SW480 (cell line): ENCODE measurements around the gene PANX3.
"Not testable (repeated sequence)": the region's sequence is repeated elsewhere in the genome, so short reads cannot be mapped to it uniquely, and the experiment has no call there.

ENCODE experiments used
- DNase-seq: peaks from one replicate; pipeline ENCODE4 v3.0.0-alpha.2; 2016; ENCODE audit warnings: low spot score

The PANX3 gene, protein sequence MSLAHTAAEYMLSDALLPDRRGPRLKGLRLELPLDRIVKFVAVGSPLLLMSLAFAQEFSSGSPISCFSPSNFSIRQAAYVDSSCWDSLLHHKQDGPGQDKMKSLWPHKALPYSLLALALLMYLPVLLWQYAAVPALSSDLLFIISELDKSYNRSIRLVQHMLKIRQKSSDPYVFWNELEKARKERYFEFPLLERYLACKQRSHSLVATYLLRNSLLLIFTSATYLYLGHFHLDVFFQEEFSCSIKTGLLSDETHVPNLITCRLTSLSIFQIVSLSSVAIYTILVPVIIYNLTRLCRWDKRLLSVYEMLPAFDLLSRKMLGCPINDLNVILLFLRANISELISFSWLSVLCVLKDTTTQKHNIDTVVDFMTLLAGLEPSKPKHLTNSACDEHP

DNA sequence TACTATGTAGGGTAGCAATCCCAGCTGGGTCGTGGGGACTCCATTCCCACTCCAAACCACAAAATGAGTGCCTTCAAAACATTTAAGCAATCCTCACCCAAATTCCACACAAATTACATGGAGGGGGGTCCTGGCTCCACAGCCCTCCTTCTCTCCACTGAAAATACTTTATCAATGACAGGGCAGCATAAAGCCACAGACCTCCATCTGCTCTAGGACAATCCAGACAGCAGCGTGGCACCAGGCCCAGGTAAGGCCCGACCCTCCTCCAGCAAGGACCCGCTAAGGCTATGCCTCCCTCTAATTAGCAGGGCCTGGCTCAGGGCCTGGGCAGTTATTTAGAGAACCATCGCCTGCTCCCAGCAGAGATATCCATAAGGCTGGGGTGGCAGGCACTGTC is at the start of gene PANX3:
Gene PANX3, plus strand, starts transcription at position 365 of the 400 bp plus-strand sequence. CDS start 129 bp downstream, outside the sequence.
- DNase-seq: no peak

DNA sequence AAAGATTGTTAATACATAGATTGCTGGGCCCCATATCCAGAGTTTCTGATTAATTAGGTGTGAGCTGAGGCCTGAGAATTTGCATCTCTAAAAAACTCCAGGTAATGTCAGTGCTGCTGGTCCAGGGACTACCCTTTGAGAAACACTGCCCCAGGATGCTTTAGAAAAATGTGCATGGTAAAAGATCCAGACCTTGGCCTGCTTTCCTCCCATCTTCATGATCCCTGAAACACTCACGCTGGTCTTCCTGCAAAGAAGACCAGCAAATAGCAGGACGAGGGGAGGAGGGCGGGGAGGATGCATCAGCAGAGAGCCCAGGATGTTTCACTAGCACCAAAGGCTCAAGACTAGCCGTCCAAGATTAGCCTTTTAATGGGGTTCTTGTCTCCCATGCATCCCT is 41.5 kb upstream of the PANX3 start, which contains the start of gene OR8A1:
Gene OR8A1, plus strand, starts transcription at position 301 of the 400 bp plus-strand sequence. CDS start 123 bp downstream, outside the sequence.
- no peak for DNase-seq

DNA sequence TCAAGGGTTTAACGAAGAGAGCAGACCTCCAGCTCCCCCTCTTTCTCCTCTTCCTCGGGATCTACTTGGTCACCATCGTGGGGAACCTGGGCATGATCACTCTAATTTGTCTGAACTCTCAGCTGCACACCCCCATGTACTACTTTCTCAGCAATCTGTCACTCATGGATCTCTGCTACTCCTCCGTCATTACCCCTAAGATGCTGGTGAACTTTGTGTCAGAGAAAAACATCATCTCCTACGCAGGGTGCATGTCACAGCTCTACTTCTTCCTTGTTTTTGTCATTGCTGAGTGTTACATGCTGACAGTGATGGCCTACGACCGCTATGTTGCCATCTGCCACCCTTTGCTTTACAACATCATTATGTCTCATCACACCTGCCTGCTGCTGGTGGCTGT is 41.1 kb upstream of the PANX3 start:
- DNase-seq: no peak

DNA sequence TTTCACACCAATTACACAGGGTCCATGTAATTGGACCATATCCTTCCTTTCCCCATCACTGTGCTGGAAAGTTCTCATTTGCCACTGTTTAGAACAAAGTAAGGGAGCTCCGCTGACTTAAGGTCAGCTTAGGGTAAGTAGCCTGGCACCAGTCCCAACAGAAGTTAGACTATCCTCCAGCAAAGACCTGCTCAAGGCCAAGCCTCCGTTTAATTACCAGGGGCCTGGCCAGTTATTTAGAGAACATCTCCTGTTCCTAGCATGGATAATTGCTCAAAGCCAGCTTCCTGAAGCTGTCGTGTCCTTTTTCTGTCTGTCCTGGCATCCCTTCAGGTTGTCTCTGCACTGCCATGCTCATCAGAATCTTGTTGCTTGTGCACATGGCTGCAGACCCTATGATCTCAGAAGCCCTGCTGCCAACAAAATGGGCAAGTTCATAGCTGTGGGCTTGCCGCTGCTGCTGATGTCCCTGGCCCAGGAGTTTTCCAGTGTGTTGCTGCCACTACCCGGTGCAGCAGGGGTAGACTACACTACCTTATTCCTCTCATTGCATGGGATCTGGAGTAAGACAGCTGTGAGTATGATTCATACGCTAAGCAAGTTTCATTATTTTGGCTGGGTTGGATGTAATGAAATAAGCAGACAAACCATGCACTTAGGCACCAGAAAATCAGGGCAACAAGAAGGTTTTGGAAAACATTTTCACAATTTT is 33.4 kb upstream of the PANX3 start:
- no peak for DNase-seq

DNA sequence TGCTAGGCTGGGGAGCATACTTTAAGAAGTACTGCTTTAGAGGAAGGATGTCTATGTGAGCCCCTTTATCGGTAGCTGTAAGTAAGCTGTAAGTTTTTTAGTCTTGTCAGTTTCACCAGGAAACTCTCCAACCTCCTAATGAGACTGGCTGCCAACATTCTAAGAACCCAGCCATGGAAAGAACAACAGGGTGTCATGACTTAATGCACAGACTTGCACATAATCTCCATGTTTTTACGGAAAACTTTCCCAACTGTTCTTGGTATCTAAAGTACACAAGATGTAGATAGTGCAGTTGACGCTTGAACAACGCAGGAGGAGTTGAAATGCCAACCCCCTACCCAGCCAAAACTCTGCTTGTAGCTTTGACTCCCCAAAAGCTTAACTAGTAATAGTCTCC is 32.5 kb upstream of the PANX3 start:
- no peak for DNase-seq

DNA sequence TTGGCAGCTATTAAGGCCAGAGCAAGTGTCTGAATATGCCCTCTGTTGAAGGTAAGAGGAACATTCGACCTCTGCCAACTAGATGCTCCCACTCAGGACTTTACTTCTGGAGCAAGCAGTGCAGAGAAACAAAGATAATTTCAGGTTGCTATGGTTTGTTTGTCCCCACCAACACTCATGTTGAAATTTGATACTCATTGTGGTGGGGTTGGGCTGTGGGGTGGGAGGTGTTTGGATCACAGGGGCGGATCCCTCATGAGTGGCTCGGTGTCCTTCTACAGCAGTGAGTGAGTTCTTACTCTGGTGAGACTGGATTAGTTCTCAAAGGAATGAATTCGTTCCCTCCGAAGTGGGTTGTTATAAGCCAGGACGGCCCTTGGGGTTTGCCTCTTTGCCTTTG is 29.4 kb upstream of the PANX3 start:
- peak; percentile 20 for DNase-seq

DNA sequence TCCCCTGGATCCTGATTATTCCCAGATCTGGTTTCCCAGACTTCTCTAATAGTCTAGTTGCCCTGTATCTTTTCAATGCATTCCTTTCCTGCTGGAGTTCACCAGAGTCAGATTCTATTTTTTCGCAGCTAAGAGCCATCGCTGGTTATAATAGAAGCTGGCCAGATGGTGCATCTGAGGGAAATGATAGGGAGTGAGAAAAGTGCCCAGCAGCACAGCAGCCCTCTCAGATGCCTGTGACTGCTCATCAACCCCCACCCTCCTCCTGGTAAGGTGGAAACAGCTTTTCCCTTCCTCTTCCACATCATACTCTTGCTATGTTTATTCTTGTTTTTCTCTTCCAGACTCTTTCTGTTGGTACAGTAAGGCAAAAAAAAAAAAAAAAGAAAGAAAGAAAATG is 28.7 kb upstream of the PANX3 start:
- no peak for DNase-seq

DNA sequence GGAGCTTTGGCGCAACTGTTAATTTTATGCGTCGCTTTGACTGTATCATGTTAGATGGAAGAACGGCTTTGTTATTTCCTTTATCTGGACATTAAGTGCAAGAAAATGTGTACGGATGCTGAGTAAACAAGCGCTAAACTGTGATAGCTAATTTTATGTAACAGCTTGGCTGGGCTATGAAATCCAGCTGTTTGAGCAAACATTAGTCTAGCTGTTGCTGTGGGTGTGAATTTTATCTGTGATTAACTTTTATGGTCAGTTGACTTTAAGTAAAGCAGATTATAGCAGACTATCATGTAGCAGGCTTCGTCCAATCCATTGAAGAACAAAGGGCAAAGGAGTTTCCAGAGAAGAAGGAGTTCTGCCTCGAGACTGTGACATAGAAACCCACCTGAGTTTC is 27.4 kb upstream of the PANX3 start:
- DNase-seq: no peak

DNA sequence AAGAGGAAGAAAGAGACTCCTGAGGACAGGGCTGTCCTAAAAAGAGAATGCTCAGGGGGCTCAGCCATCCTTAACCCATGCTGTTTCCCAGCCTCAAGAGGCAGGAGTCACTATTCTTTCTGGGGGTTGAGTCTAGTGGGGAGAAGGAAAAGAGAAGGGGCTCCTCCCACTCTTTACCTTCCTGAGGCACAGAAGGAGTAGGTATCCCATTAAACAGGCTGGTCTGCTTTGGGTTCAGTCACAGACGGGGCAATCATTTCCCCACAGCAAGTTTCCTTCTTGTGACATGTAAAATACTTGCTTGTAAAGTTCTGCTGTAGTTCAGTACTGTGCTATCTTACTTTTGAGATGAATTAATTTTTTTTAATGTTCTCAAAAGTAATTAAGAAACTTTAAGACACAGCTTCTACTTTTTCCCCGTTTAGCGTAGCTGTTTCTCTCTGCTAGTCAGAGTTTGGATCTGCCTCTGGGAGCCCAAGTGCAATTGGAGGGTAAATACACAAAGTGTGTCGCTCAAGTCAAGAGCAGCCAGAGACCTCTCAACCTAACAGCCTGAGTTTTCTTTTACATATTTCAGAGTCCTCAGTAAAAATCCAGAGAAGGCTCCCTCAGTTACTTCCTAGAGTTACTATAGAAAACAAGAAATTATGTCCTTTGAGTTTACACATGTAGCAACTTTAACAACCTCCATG is 26.4 kb upstream of the PANX3 start:
- DNase-seq: no peak

DNA sequence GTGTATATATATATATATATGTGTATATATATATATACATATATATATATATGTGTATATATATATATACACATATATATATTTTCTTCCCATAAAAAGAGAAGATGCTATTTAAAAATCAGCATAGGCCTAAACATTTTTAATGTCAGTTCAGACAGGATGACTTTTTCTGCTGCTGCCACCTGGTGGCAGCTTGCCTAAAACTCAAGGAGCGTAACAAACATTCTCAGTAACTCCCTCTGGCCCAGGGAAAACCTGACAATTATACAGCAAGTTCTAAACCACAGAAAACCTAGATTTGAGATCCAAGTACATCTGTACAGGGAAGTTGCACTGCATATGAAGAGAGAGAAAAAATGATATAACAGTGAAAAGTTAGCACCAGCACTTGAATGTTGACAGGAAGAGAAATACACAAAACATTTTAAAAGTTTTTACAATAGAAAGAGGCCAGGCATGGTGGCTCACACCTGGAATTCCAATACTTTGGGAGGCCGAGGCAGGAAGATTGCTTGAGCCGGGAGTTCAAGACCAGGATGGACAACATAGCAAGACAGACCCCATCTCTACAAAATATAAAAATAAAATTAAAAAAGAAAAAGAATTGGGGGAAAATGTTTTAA is 24.9 kb upstream of the PANX3 start:
- DNase-seq: peak; percentile 40

DNA sequence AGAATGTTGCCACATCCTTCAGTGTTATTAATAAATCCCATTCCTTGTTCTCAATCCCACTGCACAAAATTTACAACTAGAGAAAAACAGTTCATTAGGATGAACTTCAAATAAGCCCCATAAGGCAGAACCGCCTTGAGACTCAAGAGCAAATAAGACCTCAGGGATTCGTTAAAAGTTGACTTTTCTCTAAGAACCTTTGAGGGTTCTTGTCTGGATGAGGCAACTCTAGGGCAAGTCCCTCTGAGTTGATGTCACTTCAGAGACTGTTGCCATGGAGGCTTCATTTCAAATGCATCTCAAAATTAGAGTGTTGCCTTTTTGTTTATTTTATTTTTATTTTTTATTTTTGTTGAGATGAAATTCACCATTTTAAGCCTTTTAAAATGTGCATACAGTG is 19.8 kb upstream of the PANX3 start:
- no peak for DNase-seq

DNA sequence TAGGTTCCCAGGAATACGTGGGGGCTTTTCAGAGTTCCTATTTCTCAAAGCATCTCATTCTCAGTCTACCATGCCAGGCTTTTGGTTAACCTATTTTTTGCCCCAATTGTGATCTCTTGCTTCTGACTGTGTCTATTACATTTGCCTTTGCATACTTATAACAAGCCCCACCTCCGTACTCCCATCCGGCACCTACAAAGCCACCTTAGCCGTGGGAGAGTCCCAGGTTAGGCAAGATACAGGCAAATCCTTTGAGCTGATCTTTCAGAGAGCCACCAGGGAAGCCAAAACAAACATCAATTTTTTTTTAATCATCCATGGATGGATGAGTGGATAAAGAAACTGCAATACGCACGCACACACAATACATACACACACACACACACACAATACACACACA is 18.6 kb upstream of the PANX3 start:
- no peak for DNase-seq

DNA sequence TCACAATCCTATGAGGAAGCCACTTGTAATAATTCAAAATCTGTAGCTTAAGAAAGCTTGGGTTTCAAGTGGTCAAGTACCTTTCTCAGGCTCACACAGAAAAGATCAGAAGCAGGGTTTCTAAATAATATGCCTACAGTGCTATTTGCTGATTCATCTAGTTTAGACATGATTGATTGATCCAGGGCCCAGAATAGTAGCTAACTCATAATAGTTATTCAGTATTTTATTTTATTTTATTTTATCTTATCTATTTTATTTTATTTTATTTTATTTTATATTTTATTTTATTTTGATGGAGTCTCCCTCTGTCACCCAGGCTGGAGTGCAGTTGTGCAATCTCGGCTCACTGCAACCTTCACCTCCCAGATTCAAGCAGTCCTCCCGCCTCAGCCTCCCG is 15.9 kb upstream of the PANX3 start:
- DNase-seq: no peak

DNA sequence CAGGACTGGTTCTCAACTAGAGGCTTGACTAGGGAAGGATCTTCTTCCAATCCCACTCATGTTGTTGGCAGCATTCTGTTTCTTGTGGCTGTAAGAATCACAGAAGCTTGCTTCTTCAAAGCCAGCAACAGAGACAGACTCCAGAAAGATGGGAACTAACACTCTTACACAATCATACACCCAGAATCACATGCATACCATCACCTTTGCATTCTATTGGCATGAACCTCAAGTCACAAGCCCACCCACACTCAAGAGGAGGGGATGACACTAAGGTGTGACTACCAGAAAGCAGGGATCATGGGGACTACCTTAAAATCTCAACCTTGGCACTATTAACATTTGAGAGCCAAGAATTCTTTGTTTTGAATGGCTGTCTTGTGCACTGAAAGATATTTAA is 13.6 kb upstream of the PANX3 start:
- DNase-seq: no peak

DNA sequence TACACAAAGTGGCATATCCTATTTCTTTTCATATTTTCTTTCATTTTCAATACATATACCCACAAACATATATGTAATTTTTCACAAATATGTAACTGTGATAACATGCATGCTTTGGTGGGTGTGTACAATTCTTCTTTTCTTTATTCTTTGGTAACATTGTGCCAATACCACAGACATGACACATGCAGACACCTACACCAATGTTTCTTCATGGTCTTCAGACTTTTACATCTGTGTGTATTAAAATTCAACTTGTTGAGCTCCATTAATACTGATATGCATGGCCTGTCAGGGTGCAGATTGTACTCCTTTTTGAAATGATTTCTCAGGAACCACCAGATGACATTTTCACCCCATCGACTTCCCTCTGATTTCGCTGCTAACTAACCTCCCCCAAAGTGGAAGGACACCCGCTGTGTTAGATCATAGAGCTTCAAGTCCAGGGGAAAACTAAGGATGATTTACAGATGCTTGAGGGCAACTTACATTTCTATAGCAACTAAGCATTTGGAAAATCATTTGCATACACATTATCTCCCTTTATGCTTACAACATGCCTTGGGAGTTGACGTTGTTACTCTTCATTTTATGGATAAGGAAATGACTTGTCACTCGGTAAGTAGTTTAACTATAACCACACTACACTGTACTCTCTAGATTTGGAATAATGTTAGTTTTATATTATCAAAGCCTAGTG is 10.5 kb upstream of the PANX3 start:
- DNase-seq: no peak

DNA sequence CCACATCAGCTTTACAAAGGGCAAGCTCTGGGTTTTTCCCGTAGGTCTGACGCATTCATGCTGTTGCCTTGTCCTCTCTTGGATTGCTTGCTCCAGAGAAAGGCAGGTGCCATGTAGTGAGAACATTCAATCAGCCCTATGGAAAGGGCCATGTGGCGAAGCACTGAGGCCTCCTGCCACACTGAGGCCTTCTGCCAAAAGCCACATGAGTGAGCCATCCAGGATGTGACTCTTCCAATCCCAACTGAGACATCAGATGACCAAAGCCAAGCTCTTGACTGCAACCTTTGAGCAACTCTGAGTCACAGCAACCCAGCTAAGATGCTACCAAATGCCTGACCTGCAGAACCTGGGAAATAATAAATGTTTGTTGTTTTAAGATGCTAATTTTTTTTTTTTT is 9.0 kb upstream of the PANX3 start:
- no peak for DNase-seq

DNA sequence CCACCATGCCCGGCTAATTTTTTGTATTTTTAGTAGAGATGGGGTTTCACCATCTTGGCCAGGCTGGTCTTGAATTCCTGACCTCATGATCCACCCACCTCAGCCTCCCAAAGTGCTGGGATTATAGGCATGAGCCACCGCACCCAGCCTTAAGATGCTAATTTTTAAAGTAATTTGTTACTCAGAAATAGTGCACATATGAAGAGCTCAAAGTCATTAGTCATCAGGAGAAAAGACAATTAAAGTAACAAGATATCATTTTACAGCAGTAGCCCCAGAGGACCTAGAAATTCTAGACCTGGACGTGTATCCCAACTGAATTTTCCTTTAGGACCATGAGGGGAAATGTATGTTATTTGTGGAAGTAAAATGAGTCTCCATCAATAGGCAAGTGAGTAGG is 8.5 kb upstream of the PANX3 start:
- DNase-seq: not testable (repeated sequence)

DNA sequence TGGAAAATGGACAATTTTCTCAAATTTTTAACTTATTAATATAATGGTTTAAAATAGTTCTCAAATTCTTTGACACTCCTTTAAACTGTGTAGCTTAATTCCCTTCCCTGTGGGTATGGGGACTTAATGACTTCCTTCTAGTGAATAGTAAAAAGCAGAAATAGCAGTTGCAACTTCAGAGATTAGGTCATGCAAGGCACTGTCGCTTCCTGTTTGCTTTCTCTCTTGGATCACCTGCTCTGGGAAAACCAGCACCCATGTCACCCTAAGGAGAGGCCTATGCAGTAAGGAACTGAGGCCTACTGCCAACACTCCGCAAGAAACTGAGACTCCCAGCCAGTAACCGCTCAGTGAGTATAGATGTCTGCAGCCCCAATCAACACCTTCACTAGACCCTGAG is 5.5 kb upstream of the PANX3 start:
- no peak for DNase-seq

DNA sequence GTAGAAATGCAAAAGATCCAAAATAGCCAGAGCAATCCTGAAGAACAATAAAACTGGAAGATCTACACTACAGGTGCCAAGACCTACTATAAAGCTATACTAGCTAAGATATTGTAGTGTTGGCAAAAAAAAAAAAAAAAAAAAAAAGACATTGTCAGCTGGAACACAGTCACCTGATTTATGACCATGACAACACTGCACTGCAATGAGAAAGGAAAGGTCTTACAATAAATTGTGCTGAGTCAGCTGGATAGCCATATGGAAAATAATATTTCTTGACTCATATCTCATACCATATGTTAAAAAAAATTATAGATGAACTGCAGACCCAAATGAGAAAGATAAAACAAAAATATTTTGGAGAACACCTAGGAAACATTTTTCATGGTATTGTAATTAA is 3.1 kb upstream of the PANX3 start:
- peak; percentile 5 for DNase-seq

DNA sequence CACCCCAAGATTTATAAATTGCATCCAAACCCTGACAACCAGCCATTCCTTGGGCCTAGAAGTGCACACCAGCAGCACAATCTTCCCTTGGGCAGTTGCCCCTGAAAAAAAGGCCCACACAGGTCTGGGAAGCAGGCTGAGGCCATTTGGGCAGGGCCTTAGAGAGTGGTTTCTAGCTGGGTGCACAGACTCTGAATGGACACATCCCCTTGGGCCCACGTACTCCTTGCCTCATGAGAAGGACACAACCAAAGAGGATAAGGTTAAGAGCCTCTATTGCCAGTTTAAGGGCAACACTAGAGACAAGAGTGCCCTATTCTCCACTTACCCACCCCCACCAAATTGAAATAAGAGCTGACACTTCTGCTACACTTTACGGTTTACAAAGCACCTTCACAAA is 933 bp upstream of the PANX3 start:
- DNase-seq: no peak

DNA sequence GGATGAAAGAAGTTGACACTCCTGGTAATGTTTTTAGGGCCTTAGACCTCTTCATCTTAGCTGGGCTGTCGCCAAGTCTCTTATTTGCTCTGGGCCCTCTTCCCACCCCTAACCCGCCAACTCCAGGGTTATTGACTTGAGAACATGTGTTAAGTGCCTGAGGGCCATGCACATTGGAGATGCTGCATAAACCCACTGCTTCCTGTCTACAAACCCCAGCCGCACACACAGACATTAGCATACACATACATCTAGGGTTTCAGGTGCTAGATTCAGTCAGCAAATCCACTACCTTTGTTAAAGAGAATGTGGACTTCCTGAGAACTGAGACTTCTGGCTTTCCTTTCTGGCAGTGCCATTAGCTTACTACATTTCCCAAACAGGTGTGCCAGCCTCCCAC is 817 bp downstream of the PANX3 start:
- no peak for DNase-seq
